ENCODE measurements around the gene GCM1.

GCM1 gene

GRCh38 chr6:53111865-53112264 lies 36.8 kb downstream of the GCM1 start:
- no peak for DNase-seq (ENCODE audit: low read depth in 2 of 3, low spot score in 2 of 3)

- no peak for DNase-seq (ENCODE audit: low read depth in 2 of 3, low spot score in 2 of 3)
Observed at GRCh38 chr6:53109612-53110011, 39.0 kb downstream of the GCM1 start.

- DNase-seq (ENCODE audit: low read depth in 2 of 3, low spot score in 2 of 3): no peak
Observed at GRCh38 chr6:53107091-53107490, 41.5 kb downstream of the GCM1 start.

DNA sequence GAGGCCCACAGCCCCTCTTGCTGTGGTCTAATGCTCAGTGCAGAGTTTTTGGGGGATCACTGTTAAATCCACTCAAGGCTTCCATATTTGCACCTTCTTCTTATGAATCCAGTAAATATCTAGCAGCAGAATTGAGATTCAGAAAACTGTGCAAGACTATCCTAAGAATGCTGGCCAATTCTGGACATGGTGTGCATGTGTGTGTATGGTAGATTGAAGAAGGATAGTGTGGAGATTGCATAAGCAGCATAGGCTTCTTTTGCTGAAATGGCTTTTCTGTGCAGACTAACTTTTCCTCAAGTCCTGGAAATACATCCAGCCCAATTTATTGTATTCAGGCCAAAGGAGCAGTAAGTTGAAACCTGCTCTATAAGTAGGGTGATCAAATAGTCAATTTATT lies 43.7 kb downstream of the GCM1 start:
- no peak for DNase-seq (ENCODE audit: low read depth in 2 of 3, low spot score in 2 of 3)

- no peak for DNase-seq (ENCODE audit: low read depth in 2 of 3, low spot score in 2 of 3)
Observed at GRCh38 chr6:53103993-53104675, 44.5 kb downstream of the GCM1 start.

DNA sequence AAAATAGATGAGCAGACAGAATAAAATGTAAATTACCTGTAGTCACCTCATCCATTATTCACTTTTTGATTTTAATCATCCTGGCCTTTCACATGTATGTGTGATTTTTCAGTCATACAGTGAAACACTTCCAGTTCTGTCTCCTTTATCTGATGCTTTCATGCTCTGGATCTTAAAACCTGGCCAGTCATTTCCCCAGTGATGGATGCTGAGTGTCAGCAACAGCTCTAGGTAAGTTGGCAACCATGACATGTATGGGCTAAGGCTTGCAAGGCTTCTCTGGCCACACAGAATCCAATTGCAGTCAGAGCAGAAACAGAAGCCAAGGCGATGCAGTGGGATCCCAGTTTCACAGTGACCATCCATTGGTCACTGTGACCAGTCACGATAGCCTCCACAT lies 47.6 kb downstream of the GCM1 start:
- no peak for DNase-seq (ENCODE audit: low read depth in 2 of 3, low spot score in 2 of 3)

GRCh38 chr6:53100561-53100960 lies 48.1 kb downstream of the GCM1 start:
- no peak for DNase-seq (ENCODE audit: low read depth in 2 of 3, low spot score in 2 of 3)

DNA sequence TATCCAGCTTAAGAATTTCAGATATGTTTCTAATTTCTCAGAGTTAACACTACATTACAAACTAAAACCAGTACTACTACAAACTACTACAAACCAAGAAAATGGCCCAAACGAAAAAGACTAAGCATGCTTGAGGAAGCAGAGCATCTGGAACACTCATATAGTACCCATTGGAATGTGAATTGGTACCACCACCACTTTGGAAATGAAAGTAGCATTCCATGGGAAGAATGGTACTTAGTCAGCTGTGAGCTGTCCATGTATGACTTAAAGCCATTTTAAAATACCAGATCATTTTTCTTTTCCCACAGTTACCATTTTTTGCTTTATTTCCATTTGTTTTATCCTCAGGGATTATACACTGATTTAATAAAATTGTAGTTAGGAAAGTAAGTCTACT lies 52.9 kb downstream of the GCM1 start:
- no peak for DNase-seq (ENCODE audit: low read depth in 2 of 3, low spot score in 2 of 3)

DNA sequence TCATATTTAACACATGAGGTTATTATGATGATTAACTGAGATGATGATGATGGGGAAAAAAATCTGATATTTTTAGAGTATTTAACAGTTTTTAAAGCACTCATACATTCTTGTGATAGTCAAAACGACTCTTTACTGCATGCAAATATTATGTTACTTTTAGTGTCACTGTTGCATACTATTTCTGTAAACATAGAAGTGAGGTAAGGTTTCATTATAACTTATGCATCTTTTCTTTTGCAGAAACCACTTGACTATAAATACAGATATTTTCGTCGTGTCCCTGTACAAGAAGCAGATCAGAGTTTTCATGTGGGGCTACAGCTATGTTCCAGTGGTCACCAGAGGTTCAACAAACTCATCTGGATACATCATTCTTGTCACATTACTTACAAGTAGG lies 53.4 kb downstream of the GCM1 start:
- no peak for DNase-seq (ENCODE audit: low read depth in 2 of 3, low spot score in 2 of 3)

DNA sequence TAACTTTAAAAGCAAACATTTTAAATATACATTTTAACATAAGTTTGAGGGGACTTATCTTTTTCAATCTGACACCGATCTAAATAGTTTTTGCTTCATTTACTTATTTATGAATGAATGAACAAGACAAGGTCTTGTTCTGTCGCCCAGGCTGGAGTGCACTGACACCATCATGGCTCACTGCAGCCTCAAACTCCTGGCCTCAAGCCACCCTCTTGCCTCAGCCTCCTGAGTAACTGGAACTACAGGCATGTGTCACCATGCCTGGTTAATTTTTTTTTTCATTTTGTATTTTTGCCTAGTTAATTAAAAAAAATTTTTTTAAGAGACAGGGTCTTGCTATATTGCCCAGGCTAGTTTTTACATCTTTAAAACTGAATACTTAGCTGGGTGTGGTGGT lies 58.1 kb downstream of the GCM1 start:
- no peak for DNase-seq (ENCODE audit: low read depth in 2 of 3, low spot score in 2 of 3)

- DNase-seq (ENCODE audit: low read depth in 2 of 3, low spot score in 2 of 3): no peak
Observed at GRCh38 chr6:53089948-53090347, 58.7 kb downstream of the GCM1 start.

DNA sequence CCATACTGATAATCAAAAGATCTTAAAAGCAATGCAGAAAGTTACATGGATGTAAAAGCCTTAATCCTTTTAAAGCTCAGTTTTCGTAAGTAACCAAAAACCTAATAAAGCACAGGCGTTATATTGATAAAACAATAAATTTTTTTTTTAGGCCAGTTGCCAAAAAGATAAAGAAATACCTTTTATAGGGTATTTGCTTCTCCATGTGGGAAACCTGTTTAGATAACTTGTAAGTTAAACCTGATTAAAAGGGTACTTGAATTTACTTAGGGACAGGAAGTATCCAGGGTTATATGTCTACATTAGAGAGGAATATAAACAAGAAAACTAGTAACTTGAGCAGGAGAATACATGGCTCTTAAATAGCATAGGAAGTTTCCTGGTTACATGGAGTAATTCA lies 62.3 kb downstream of the GCM1 start:
- DNase-seq (ENCODE audit: low read depth in 2 of 3, low spot score in 2 of 3): no peak

DNA sequence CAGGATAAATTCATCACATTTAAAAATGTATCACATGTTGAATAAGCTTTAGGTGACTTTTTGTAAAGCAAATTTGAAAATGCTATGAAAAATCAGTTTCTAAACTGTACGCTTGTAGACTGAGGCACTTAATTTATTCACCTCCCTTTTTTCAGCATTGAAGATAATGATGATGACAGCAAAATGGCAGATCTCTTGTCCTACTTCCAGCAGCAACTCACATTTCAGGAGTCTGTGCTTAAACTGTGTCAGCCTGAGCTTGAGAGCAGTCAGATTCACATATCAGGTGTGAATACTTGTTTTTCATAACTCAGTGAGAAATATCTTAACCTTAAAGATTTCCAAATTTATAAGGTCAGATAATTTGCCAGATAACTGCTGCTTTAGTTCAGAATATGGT lies 67.8 kb downstream of the GCM1 start:
- no peak for DNase-seq (ENCODE audit: low read depth in 2 of 3, low spot score in 2 of 3)
